PFSK-1 (cell line): Measurements from ENCODE around the gene RHBDD2.

Experiments
- FOXP2 ChIP-seq: optimal IDR thresholded peaks from 2 replicates; pipeline ENCODE3; 2011; ENCODE audit warnings: borderline replicate concordance, control low read depth, inconsistent platforms; ENCODE audit not compliant: insufficient read depth; ENCODE audit errors: extremely low read length, extremely low read depth
- POLR2AphosphoS5 ChIP-seq: IDR thresholded peaks from 2 replicates; pipeline ENCODE4 v1.6.1; 2012; ENCODE audit warnings: low read depth, mild to moderate bottlenecking, control low read depth, low read length, moderate library complexity
- SIN3A ChIP-seq: IDR thresholded peaks from 2 replicates; pipeline ENCODE4 v1.6.1; 2012; ENCODE audit warnings: mild to moderate bottlenecking, low read length, moderate library complexity, borderline replicate concordance; ENCODE audit not compliant: insufficient read depth
- TAF1 ChIP-seq: IDR thresholded peaks from 2 replicates; pipeline ENCODE4 v1.6.1; 2012; ENCODE audit warnings: low read length, control low read depth, borderline replicate concordance; ENCODE audit not compliant: insufficient read depth
- TF ChIP-seq, protein P1 (sequence below), 2 experiments: IDR thresholded peaks; 2 replicates each; pipeline versions ENCODE4 v1.6.1 to v1.8.0; 2011 to 2012; ENCODE audit warnings: low read depth in 2 of 2, low read length in 2 of 2, control low read depth in 1 of 2, inconsistent platforms in 1 of 2, mild to moderate bottlenecking in 1 of 2, moderate library complexity in 1 of 2; ENCODE audit not compliant: insufficient read depth in 1 of 2

The RHBDD2 gene

DNA sequence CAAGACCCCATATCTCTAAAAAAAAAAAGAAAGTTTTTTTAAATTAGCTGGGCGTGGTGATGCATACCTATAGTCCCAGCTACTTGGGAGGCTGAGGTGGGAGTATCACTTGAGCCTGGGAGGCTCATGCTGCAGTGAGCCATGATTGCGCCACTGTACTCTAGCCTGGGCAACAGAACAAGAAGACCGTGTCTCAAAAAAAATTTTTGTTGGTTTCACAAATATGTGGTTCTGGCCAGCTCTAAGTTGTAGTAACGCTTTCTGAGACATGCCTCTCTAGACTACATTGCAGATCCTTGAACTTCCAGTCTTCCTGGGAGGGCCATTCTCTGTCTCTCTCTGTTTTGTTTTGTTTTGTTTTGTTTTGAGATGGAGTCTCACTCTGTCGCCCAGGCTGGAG is 24.6 kb upstream of the RHBDD2 start:
- TF ChIP-seq POLR2AphosphoS5: no peak
- TF ChIP-seq, protein P1, sequence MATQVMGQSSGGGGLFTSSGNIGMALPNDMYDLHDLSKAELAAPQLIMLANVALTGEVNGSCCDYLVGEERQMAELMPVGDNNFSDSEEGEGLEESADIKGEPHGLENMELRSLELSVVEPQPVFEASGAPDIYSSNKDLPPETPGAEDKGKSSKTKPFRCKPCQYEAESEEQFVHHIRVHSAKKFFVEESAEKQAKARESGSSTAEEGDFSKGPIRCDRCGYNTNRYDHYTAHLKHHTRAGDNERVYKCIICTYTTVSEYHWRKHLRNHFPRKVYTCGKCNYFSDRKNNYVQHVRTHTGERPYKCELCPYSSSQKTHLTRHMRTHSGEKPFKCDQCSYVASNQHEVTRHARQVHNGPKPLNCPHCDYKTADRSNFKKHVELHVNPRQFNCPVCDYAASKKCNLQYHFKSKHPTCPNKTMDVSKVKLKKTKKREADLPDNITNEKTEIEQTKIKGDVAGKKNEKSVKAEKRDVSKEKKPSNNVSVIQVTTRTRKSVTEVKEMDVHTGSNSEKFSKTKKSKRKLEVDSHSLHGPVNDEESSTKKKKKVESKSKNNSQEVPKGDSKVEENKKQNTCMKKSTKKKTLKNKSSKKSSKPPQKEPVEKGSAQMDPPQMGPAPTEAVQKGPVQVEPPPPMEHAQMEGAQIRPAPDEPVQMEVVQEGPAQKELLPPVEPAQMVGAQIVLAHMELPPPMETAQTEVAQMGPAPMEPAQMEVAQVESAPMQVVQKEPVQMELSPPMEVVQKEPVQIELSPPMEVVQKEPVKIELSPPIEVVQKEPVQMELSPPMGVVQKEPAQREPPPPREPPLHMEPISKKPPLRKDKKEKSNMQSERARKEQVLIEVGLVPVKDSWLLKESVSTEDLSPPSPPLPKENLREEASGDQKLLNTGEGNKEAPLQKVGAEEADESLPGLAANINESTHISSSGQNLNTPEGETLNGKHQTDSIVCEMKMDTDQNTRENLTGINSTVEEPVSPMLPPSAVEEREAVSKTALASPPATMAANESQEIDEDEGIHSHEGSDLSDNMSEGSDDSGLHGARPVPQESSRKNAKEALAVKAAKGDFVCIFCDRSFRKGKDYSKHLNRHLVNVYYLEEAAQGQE (IDR thresholded peaks at IDR 0.05; ENCODE audit: insufficient read depth in 1 of 2, low read depth in 2 of 2, low read length in 2 of 2): no peak
- no peak for TF ChIP-seq SIN3A
- TF ChIP-seq TAF1: no peak

DNA sequence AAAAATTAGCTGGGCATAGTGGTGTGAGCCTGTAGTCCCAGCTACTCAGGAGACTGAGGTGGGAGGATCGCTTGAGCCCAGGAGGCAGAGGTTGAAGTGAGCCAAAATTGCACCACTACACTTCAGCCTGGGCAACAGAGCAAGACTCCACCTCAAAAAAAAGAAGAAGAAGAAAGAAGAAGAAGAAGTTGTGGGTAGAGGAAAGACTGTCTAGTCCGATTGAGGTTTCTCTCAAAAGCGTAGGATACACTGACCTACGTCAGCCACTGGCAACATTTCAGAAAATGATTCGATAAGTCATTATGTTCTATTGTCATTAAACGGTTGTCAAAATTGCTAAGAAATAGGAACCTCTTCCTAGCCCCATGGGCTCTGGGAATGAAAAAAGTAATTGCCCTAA is 22.3 kb upstream of the RHBDD2 start:
- TF ChIP-seq SIN3A: no peak
- TF ChIP-seq TAF1: no peak

DNA sequence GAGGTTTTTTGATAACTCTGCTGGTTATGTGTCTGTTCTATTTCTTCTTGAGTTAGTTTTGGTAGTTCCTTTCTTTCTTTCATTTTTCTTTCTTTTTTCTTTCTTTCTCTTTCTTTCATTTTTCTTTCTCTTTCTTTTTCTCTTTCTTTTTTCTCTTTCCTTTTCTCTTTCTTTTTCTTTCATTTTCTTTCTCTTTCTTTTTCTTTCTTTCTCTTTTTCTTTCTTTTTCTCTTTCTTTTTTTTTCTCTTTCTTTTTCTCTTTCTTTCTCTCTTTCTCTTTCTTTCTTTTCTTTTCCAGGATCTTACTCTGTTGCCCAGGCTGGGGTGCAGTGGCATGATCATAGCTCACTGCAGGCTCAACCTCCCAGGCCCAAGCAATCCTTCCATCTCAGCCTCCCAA is 20.4 kb upstream of the RHBDD2 start:
- TF ChIP-seq FOXP2 (no peak), POLR2AphosphoS5 (no peak), SIN3A (no peak), TAF1 (no peak)
- TF ChIP-seq, protein P1 (IDR thresholded peaks at IDR 0.05; ENCODE audit: insufficient read depth in 1 of 2, low read depth in 2 of 2, low read length in 2 of 2): no peak

DNA sequence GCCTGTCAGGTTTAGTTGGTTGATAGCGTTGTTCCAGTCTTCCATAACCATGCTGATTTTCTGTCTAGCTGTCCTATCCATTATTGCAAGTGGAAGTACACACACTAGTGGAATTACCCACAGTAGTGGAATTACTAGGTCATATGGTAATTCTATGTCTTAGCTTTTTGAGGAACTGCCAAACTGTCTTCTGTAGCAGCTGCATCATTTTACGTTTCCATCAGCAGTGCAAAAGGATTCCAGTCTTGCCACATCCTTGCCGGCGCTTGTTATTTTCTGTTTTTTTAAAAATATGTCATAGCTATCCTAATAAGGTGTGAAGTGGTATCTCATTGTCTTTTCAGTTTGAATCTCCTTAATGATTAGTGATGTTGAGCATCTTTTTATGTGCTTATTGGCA is 17.2 kb upstream of the RHBDD2 start:
- TF ChIP-seq, protein P1 (IDR thresholded peaks at IDR 0.05; ENCODE audit: insufficient read depth in 1 of 2, low read depth in 2 of 2, low read length in 2 of 2): no peak
- TF ChIP-seq FOXP2 (no peak), SIN3A (no peak), TAF1 (no peak), POLR2AphosphoS5 (no peak)

DNA sequence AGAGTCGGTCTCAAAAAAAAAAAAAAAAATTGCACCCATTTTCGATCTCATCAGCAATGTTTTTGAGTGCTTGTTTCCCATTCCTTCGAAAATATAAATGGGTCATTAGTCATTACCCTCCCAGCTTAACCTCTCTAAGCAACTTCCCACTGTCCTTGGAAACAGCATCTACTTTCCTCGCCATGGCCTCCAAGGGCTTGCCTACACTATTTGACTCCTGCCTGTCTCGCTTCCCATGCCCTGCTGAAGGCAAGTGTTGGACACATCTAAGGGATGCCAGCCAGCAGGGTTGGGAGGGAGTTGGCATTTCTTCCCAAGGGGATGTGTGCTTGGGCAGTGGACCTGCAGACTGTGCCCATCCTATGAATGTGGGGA is 12.7 kb upstream of the RHBDD2 start:
- TF ChIP-seq SIN3A (no peak), POLR2AphosphoS5 (no peak), FOXP2 (no peak), TAF1 (no peak)
- TF ChIP-seq, protein P1 (IDR thresholded peaks at IDR 0.05; ENCODE audit: insufficient read depth in 1 of 2, low read depth in 2 of 2, low read length in 2 of 2): no peak
